Smooth muscle cell of the brain vasculature (primary cell): ENCODE measurements around the gene SLCO4A1.

ENCODE experiments used
- DNase-seq: peaks from one replicate; pipeline ENCODE4 v3.0.0-alpha.2; 2012; ENCODE audit warnings: low read depth, low spot score

Gene SLCO4A1

DNA sequence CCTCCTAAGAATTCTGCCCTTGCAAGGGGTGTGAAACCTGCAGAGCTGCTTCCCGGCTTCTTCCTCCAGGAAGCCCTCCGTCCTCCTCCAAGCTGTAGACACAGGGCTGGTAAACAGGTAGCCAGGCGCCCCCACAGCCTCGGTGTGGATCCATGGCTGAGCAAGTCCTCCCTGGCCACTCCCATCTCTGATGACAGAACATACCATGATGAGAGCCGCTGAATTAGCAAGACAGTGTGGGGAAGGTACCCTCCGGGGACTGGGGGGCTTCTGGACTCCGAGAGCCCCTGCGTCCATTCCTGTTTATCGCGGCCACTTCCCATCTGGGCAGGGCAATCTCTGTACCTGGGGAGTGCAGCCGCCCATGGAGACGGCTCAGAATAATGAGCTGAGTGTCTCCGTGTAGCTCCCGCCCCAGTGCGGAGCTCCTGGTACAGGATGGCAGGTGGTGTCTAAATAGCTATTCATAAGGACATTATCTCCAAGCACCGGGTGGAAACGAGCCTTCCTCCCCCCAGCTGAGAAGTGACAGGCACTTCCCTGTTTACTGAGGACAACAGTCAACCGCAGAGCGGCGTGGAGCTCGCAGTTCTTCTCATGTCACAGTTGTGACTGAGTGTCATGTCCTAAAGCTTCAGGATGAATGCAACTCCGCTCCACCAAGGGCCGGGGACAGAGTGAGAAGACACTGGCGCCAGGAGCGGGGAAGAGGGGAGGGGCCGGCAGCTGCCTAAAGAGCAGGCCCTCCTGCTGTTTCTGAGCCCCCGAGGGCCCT, 43.7 kb downstream of the SLCO4A1 start:
- DNase-seq, result no peak

DNA sequence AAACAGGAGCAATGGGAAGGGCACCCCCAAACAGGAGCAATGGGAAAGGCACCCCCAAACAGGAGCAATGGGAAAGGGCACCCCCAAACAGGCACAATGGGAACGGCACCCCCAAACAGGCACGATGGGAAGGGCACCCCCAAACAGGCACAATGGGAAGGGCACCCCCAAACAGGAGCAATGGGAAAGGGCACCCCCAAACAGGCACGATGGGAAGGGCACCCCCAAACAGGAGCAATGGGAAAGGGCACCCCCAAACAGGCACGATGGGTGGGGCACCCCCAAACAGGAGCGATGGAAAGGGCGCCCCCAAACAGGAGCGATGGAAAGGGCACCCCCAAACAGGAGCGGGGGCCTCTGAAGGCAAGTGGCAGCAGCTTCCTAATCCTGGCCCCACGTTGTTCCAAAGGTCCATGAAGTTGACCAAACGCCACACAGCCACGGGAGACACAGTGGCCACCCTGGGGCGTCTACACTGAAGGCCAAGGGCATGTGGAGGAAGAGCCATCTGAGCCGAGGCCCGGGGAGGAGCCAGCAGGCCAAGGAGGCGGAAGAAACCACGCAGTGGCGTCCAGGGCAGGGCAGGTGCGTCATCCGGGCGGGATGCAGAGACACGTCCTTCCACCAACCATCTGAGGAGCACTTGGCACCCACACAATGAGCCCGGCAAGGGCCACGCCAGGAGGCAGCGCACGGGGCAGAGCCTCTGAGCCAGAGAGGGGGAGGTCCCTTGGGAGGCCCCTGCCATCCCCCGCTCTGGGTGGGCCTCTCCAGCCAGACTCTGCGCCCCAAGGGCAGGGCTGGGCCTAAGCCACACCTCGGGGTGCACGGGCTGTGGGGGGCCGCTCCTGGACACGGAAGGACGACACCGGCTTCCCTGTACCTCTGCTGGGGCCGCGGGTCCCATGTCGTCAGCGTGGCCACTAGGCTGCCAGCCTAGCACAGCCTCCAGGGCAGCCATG, 44.8 kb downstream of the SLCO4A1 start:
- DNase-seq, result no peak

GRCh38 chr20:62688083-62688482, 45.8 kb downstream of the SLCO4A1 start:
- DNase-seq, result no peak

- no peak for DNase-seq
Measured at GRCh38 chr20:62688855-62689460, 46.7 kb downstream of the SLCO4A1 start.

- no peak for DNase-seq
Measured at GRCh38 chr20:62689861-62690260, 47.6 kb downstream of the SLCO4A1 start.

GRCh38 chr20:62690261-62690820, 48.0 kb downstream of the SLCO4A1 start:
- no peak for DNase-seq

GRCh38 chr20:62691487-62691886, 49.2 kb downstream of the SLCO4A1 start:
- DNase-seq, result no peak

GRCh38 chr20:62692176-62692575, 49.9 kb downstream of the SLCO4A1 start:
- no peak for DNase-seq

GRCh38 chr20:62692801-62693523, 50.7 kb downstream of the SLCO4A1 start:
- DNase-seq, result no peak

GRCh38 chr20:62693524-62693922, 51.2 kb downstream of the SLCO4A1 start:
- DNase-seq, result no peak

- no peak for DNase-seq
Measured at GRCh38 chr20:62694106-62694505, 51.8 kb downstream of the SLCO4A1 start.

GRCh38 chr20:62694868-62695267, 52.6 kb downstream of the SLCO4A1 start:
- DNase-seq, result no peak

- no peak for DNase-seq
Measured at GRCh38 chr20:62695448-62696414, 53.4 kb downstream of the SLCO4A1 start.

DNA sequence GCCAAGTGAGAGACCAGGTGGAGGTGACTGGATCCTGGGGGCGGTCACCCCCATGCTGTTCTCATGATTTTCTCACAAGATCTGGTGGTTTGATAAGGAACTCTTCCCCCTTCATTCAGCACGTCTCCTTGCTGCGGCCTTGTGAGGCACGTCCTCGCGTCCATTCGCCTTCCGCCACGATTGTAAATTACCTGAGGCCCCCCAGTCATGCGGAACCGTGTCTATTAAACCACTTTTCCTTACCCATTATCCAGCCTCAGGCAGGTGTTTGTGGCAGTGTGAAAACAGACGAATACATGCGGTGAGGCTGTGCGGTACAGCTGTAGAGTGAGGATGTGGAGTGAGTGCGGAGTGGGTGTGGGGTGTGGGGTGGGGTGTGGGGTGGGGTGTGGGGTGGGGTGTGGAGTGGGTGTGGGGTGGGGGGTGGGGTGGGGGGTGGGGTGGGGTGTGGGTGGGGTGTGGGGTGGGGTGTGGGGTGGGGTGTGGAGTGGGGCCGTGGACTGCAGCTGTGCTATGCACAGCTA, 54.2 kb downstream of the SLCO4A1 start:
- DNase-seq, result no peak

- no peak for DNase-seq
Measured at GRCh38 chr20:62696989-62697388, 54.7 kb downstream of the SLCO4A1 start.

- DNase-seq, result no peak
Measured at GRCh38 chr20:62697468-62697912, 55.2 kb downstream of the SLCO4A1 start.

DNA sequence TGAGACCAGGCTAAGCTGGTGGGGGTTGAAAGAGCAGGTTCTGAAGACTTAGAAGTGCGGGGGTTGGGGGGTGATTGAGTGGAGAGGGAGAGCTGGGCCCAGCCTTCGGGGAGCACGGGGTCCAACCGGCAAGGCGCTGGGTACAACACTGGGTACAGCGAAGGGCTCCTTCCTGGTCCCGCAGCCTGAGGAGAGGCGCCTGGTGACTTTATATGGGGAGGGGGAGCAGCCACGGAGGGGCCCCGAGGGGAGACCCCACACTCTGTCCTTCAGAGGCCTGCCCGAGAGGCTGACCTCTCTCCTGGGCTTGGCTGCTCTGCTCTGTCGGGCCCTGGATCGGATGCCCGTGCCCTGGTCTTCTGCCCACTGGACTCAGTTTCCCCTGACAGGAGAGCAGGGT, 55.9 kb downstream of the SLCO4A1 start:
- DNase-seq, result no peak

DNA sequence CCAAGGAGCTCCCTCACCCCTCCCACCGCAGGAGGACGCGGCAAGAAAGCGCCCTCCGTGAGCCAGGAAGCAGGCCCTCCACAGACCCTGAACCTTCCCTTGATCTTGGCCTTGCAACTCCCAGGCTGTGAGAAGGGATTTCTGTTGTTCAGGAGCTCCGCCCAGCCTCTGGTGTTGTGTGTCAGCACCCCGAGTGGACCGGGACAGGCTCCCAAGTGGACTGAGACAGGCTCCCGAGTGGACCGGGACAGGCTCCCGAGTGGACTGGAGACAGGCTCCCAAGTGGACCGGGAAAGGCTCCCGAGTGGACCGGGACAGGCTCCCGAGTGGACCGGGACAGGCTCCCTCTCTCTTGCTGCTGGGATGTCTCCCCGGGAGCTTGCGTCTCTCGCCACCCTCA, 57.0 kb downstream of the SLCO4A1 start:
- no peak for DNase-seq

DNA sequence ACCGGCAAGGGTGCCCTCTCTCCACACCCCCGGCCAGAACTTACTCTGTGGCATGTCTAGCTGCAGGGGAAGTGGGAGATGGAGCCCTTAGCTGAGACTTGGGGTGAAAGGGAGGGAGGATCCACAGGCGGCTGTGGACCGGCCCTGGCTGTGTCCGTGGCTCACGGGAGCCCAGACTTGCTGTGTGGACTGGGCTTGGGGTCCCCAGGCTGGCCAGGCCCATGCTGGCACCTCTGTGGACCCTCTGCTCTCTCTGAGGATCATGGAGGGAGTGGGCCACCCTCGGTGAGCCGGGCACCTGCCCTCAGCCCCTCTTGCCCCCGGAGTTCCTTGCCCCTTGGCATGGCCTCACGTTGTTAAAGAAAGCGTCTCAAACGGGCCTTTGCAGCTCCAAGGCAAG, 57.4 kb downstream of the SLCO4A1 start:
- no peak for DNase-seq
